Fibroblast of lung (primary cell): Measurements from ENCODE around the gene SDHA. TPM values are rescaled to one million over a fixed set of nuclear protein-coding genes. Genes with fewer than 3 reads are reported as not detected.
"Not testable (repeated sequence)": the region's sequence is repeated elsewhere in the genome, so short reads cannot be mapped to it uniquely, and the experiment has no call there.

Experiments used
- DNase-seq, 2 donors: peaks; one replicate each; pipeline versions ENCODE4 v3.0.0 to v3.0.0-alpha.2; 2010; ENCODE audit warnings: low read depth in 2 of 2
- H2AFZ ChIP-seq: 2 replicates; pipeline ENCODE4 v1.5.1; 2012; ENCODE audit warnings: low read length, control low read depth, inconsistent platforms
- H3K27ac ChIP-seq: 2 replicates; pipeline ENCODE4 v1.5.1; 2011; ENCODE audit warnings: low read length, control low read depth; ENCODE audit not compliant: insufficient read depth
- H3K27me3 ChIP-seq: 2 replicates; pipeline ENCODE4 v1.5.1; 2011; ENCODE audit warnings: mild to moderate bottlenecking, low read length; ENCODE audit not compliant: control insufficient read depth, insufficient read depth
- H3K36me3 ChIP-seq: 2 replicates; pipeline ENCODE4 v1.5.1; 2011; ENCODE audit warnings: low read length; ENCODE audit not compliant: control insufficient read depth, insufficient read depth
- H3K4me1 ChIP-seq: 2 replicates; pipeline ENCODE4 v1.5.1; 2011; ENCODE audit warnings: low read length; ENCODE audit not compliant: control insufficient read depth, insufficient read depth; ENCODE audit errors: extremely low read depth
- H3K4me2 ChIP-seq: 2 replicates; pipeline ENCODE4 v1.5.1; 2011; ENCODE audit warnings: low read length, control low read depth; ENCODE audit not compliant: insufficient read depth; ENCODE audit errors: extremely low read depth
- H3K4me3 ChIP-seq, 4 experiments: fragments of 200-600 bp in 1 of 4; sonication (generic) in 1 of 4; replicated peaks in 1 of 4; 2 replicates each; pipeline ENCODE4 v1.5.1; 2011 to 2016; ENCODE audit warnings: low read length in 4 of 4, low read depth in 3 of 4, mild to moderate bottlenecking in 3 of 4, control low read depth in 2 of 4, inconsistent platforms in 1 of 4, mixed read lengths in 1 of 4; ENCODE audit not compliant: insufficient read depth in 1 of 4; ENCODE audit errors: control extremely low read depth in 1 of 4
- H3K79me2 ChIP-seq: 2 replicates; pipeline ENCODE4 v1.5.1; 2012; ENCODE audit warnings: mild to moderate bottlenecking, low read length, inconsistent platforms; ENCODE audit not compliant: control insufficient read depth, insufficient read depth
- H3K9ac ChIP-seq: 2 replicates; pipeline ENCODE4 v1.5.1; 2011; ENCODE audit warnings: mild to moderate bottlenecking, low read length, control low read depth; ENCODE audit not compliant: insufficient read depth
- H3K9me3 ChIP-seq: 2 replicates; pipeline ENCODE4 v1.5.1; 2012; ENCODE audit warnings: low read depth, low read length; ENCODE audit not compliant: control insufficient read depth, insufficient read depth
- H4K20me1 ChIP-seq: 2 replicates; pipeline ENCODE4 v1.5.1; 2011; ENCODE audit warnings: low read length; ENCODE audit not compliant: control insufficient read depth, insufficient read depth; ENCODE audit errors: extremely low read depth
- EZH2 ChIP-seq: IDR thresholded peaks from 2 replicates; pipeline ENCODE4 v1.5.1; 2012; ENCODE audit warnings: low read length, control low read depth, mild to moderate bottlenecking; ENCODE audit errors: missing control alignments
- polyA minus RNA-seq: library from RNA; depleted of rRNA, polyadenylated mRNA; stranded (reverse); fragments of >200 nt; gene quantifications from 2 replicates; pipeline ENCODE4 v1.2.3, GENCODE V29; 2011; ENCODE audit warnings: low replicate concordance
- polyA plus RNA-seq, 2 donors: library from polyadenylated mRNA; depleted of rRNA in 1 of 2; stranded (reverse) in 1 of 2; unstranded in 1 of 2; fragments of >200 nt; gene quantifications; 2 replicates each; pipeline ENCODE4 v1.2.1, GENCODE V29; 2011 to 2012; ENCODE audit warnings: missing spikeins in 1 of 2
- total RNA-seq: library from RNA; depleted of rRNA; stranded (reverse); fragments of >200 nt; gene quantifications from 2 replicates; pipeline ENCODE4 v1.2.1, GENCODE V29; 2014
- TF ChIP-seq, protein P1 (sequence below), 2 donors: IDR thresholded peaks in 1 of 2; conservative IDR thresholded peaks in 1 of 2; 1 replicate in 1 of 2; 2 replicates in 1 of 2; pipeline ENCODE4 v1.5.1; 2011 to 2012; ENCODE audit warnings: low read length in 2 of 2, control low read depth in 1 of 2, inconsistent platforms in 1 of 2, low read depth in 1 of 2, mild to moderate bottlenecking in 1 of 2

SDHA gene
- total RNA-seq (103 and 150 TPM in 2 replicates), polyA plus RNA-seq (89.6 and 116 TPM in 2 replicates), polyA minus RNA-seq (300 and 525 TPM in 2 replicates)
- polyA plus RNA-seq (2012), result 134 and 176 TPM in 2 replicates

DNA sequence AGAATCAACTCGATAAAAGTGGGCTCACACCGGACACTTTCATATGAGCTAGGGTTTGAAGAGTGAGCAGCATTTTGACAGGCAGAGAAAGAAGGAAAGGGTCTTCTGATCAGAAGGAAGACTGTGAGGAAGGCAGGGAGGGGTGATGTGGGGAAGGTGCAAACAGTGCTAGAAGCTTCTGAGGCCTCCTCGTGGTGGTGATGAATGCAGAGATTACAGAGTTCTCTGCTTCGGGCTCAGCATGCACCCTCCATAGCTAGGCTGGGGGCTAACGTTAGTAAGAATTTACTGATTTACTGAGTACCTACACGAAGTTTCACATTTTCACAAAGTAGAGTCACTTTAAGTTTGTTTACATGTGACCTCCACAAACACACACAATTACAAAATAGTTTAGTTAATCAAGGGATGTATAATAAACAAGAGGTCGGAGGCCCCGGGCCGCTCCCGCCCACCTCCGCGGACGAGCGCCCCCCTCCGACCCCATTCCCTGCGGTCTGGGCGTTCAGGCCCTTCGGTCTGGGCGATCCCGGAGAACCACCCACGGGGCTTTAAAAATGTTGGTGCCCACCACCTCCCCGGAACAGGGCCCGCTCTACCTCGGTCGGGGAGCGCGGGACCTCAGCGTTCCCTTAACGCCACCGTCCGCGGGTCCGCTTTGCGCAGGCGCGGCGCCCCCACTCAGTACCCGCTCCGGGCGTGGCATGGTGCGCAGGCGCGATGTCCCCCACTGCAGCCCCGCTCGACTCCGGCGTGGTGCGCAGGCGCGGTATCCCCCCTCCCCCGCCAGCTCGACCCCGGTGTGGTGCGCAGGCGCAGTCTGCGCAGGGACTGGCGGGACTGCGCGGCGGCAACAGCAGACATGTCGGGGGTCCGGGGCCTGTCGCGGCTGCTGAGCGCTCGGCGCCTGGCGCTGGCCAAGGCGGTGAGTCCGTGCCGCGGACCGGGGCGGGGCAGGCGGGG lies at the start of gene SDHA, which contains the start of gene CCDC127:
Gene SDHA, plus strand, starts transcription at position 827 of the 963 bp plus-strand sequence. Its CDS starts 36 bp downstream, at position 863.
Gene CCDC127, minus strand, starts transcription at position 660 of the 963 bp plus-strand sequence. CDS start 1,304 bp downstream, outside the sequence.
- Histone ChIP-seq H3K9ac (peak within 1 kb of the TSS; percentile 88), H2AFZ (peak within 1 kb of the TSS; percentile 64), H3K27ac (peak within 1 kb of the TSS; percentile 82), H3K4me3 (peak within 1 kb of the TSS; percentile 75 to 93 (median 88)), H3K79me2 (peaks cover 62% of the 10 kb centered on the region), H3K4me2 (peak within 1 kb of the TSS; percentile 99)
- DNase-seq, result peak; percentile 78 to 90
- H3K36me3 ChIP-seq, H3K9me3 ChIP-seq, H3K4me1 ChIP-seq, H3K27me3 ChIP-seq, H4K20me1 ChIP-seq: not testable (repeated sequence)
- TF ChIP-seq, protein P1, sequence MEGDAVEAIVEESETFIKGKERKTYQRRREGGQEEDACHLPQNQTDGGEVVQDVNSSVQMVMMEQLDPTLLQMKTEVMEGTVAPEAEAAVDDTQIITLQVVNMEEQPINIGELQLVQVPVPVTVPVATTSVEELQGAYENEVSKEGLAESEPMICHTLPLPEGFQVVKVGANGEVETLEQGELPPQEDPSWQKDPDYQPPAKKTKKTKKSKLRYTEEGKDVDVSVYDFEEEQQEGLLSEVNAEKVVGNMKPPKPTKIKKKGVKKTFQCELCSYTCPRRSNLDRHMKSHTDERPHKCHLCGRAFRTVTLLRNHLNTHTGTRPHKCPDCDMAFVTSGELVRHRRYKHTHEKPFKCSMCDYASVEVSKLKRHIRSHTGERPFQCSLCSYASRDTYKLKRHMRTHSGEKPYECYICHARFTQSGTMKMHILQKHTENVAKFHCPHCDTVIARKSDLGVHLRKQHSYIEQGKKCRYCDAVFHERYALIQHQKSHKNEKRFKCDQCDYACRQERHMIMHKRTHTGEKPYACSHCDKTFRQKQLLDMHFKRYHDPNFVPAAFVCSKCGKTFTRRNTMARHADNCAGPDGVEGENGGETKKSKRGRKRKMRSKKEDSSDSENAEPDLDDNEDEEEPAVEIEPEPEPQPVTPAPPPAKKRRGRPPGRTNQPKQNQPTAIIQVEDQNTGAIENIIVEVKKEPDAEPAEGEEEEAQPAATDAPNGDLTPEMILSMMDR (conservative IDR thresholded peaks at IDR 0.05 in 1 of 2, IDR thresholded peaks at IDR 0.05 in 1 of 2; ENCODE audit: low read depth in 1 of 2, low read length in 2 of 2), result peak; percentile 26 to 48

DNA sequence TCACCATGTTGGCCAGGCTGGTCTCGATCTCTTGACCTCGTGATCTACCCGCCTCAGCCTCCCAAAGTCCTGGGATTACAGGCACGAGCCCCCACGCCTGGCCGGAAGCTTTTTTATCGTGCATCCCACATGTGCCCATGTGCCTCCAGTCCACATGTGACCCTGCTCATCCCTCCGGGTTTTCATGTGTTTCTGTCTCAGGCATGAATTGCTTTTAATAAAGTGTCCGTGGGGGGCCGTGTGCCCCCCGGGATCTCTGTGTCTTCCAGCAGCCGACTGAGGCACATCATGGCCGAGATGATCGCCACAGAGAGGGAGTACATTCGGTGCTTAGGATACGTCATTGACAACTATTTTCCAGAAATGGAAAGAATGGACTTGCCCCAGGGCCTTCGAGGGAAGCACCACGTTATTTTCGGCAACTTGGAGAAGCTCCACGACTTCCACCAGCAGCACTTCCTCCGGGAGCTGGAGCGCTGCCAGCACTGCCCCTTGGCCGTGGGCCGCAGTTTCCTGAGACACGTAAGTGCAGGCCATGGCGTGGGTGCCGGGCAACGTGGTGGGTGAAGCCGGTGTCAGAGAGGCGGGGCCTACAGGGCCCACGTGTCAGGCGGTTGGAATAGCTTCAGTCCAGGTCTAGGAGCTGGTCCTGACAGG lies 48.9 kb upstream of the SDHA start:
- peak overlapping the region; percentile 96 for H3K27ac ChIP-seq
- no peaks in the 10 kb centered on the region for H3K9me3 ChIP-seq
- H3K4me2 ChIP-seq, result no peak overlapping the region
- H3K27me3 ChIP-seq, result no peaks in the 10 kb centered on the region
- H4K20me1 ChIP-seq, result no peaks in the 10 kb centered on the region
- H3K4me3 ChIP-seq, result no peak overlapping the region
- no peaks in the 10 kb centered on the region for H3K79me2 ChIP-seq
- peaks cover 18% of the 10 kb centered on the region for H3K4me1 ChIP-seq
- TF ChIP-seq, protein P1 (conservative IDR thresholded peaks at IDR 0.05 in 1 of 2, IDR thresholded peaks at IDR 0.05 in 1 of 2; ENCODE audit: low read depth in 1 of 2, low read length in 2 of 2), result no peak
- TF ChIP-seq EZH2, result no peak
- no peaks in the 10 kb centered on the region for H3K36me3 ChIP-seq
- peak overlapping the region; percentile 44 for H2AFZ ChIP-seq
- H3K9ac ChIP-seq, result peak overlapping the region; percentile 30
- DNase-seq, result peak; percentile 84 to 93

DNA sequence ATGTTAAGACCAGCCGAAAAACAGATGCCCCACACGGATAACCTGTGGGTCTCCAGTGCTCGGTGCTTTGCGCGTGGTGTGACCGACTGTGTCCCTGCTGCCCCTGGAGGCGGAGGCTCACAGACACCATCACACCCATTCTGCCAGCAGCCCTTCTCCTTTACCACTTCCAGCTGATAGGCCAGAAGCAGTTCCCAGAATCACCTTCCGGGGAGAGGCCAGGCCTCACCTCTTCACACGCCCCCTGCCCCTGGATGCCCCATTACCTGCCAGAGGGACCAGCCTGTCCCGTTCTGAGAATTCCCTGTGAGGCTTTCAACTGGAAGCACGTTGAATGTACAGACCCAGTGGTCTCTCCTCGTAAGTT lies 48.4 kb upstream of the SDHA start:
- Histone ChIP-seq H3K27ac (peak overlapping the region; percentile 96), H2AFZ (peak overlapping the region; percentile 11), H3K36me3 (no peaks in the 10 kb centered on the region), H3K4me2 (no peak overlapping the region), H3K4me1 (peaks cover 18% of the 10 kb centered on the region), H3K4me3 (no peak overlapping the region), H3K9ac (no peak overlapping the region), H4K20me1 (no peaks in the 10 kb centered on the region), H3K79me2 (no peaks in the 10 kb centered on the region), H3K9me3 (no peaks in the 10 kb centered on the region), H3K27me3 (no peaks in the 10 kb centered on the region)
- TF ChIP-seq EZH2, result no peak
- TF ChIP-seq, protein P1 (conservative IDR thresholded peaks at IDR 0.05 in 1 of 2, IDR thresholded peaks at IDR 0.05 in 1 of 2; ENCODE audit: low read depth in 1 of 2, low read length in 2 of 2), result no peak
- DNase-seq, result no peak
